Mammary microvascular endothelial cell (primary cell): ENCODE data around the gene LPXN. TPM values are rescaled to one million over a fixed set of nuclear protein-coding genes. Genes with fewer than 3 reads are reported as not detected.

Experiments
- total RNA-seq: library from RNA; depleted of rRNA; stranded (reverse); fragments of >200 nt; gene quantifications from 2 replicates; pipeline ENCODE4 v1.2.3, GENCODE V29; 2015

The LPXN gene
- 6.0 and 6.9 TPM in 2 replicates for total RNA-seq

DNA sequence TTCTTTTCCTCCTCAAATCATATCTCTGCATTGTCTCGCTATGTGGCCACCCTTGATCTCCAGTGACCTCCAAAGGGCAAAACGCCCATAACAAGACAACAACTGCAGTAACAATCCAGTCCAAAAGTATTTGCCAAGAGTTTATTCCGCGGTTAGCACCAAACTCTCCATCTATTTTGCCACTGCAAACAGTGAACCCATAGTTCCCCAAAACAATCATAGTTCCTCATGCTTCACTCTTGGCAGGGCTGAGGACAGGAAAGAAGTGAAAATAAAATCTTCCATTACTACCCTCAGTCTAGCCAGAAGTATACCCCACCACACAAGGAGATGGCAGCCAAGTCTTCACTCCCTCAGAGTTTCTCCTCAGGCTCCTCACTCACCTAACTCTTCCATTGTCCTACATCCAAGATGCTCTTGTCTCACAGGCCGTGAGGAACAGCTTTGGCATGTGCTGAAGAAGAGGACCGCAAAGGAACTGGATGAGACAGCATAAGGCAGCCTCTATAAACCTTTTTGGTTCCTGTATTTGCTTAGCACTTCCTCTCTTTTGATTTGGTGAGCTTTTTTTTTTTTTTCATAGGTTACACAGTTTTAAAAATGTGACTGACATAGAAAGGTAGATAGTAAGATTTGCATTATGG lies at the start of gene LPXN:
LPXN (minus strand) TSS at position 480 of the 644 bp plus-strand sequence; CDS start at position 396, 84 bp downstream.

GRCh38 chr11:58622344-58622743 lies 46.7 kb upstream of the LPXN start, which contains the start of gene CNTF:
Gene CNTF (plus strand): TSS chr11:58622665. CDS start chr11:58622753, 88 bp downstream.

GRCh38 chr11:58578635-58579191 lies 3.1 kb upstream of the LPXN start, which contains the start of gene ZFP91:
Gene ZFP91 (plus strand): TSS chr11:58579063. CDS start chr11:58579282, 219 bp downstream.

GRCh38 chr11:58508005-58508404 lies 67.7 kb downstream of the LPXN start, which contains the start of gene OR5B21:
Gene OR5B21 (minus strand): TSS chr11:58508105. CDS start chr11:58508105, 0 bp downstream.

Other genes with a start within 250 kb of the LPXN start
- gene OR5B17, start 216.8 kb downstream of the LPXN start, total RNA-seq = not detected in 2 replicates
- gene OR5B3, start 169.0 kb downstream of the LPXN start, total RNA-seq = not detected in 2 replicates
- gene OR5B2, start 147.7 kb downstream of the LPXN start, total RNA-seq = not detected in 2 replicates
- not detected in 2 replicates for gene OR5B12, start 133.6 kb downstream of the LPXN start, total RNA-seq
- not detected in 2 replicates for gene OR5B21, start 67.8 kb downstream of the LPXN start, total RNA-seq
- 40.8 and 47.3 TPM in 2 replicates for gene ZFP91, start 3.2 kb upstream of the LPXN start, total RNA-seq
- gene CNTF, start 46.8 kb upstream of the LPXN start, total RNA-seq = 0.27 and 0.34 TPM in 2 replicates
- gene GLYAT, start 156.1 kb upstream of the LPXN start, total RNA-seq = not detected in 2 replicates